OCI-LY1 (cell line): ENCODE results near the gene TPSD1.

Experiments
- CTCF ChIP-seq: fragments of 200-600 bp; sonication (generic), shearing (Covaris generic); IDR thresholded peaks from 2 replicates; pipeline ENCODE4 v1.5.1; 2017; ENCODE audit warnings: mild to moderate bottlenecking, antibody characterized with exemption, low read length, moderate library complexity, mixed read lengths
- EZH2 ChIP-seq: fragments of 200-600 bp; sonication (generic), shearing (Covaris generic); IDR thresholded peaks from 2 replicates; pipeline ENCODE4 v1.8.0; 2017; ENCODE audit warnings: borderline replicate concordance, mixed run types, mild to moderate bottlenecking, antibody characterized with exemption, low read length, moderate library complexity, mixed read lengths

GRCh38 chr16:1265826-1266225 is 10.0 kb downstream of the TPSD1 start:
- TF ChIP-seq CTCF (no peak), EZH2 (no peak)
